ENCODE data around the gene NR6A1. TPM values are rescaled to one million over a fixed set of nuclear protein-coding genes. Genes with fewer than 3 reads are reported as not detected.

The NR6A1 gene
- total RNA-seq, 2 experiments from 2014 or later = 0.74 to 1.1 TPM

DNA sequence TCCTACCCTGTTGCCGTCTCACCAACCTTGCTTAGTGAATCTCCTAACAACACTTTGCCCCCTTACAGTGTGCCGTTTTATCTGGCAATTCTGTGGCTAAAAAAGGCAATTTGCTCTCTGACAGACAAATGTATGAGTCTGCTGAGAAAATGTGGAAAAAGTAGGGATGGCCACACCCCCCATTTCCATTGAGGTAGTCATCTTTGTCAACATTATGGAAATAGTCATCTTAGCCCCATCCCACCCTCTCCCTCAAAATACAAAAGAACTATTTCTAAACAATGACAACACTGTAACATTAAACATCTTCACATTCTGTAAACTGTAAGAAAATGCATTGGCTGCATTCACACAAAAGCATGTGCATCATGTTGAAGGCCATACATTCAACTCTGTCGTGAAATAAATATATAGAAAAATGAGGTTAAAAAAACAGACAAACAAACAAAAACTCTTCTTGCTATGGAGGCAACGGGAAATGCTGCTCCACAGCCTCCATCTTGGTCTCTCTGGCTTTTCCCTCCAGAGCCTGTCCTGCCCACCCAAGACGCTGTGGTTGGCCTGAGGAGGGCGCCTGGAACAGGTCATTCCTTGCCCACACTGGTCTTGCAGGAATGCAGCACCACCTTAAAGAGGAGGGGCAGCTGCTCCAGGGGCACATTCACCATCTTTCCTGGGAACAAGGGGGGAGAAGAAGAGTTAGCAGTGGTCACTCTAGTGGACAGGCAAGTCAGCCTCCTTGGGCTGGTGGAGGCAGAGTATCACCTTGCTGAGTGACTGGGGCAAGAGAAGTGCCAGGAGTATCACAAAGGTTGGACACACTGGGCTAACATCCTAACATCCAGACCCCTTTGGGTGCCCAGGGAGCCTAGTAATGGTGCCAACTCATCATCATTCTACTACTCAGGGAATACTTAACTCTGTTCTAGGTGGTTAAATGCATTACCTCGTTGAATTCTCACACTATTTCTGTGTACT lies 248.7 kb downstream of the NR6A1 start:
- no peak for ATAC-seq
- no peaks in the 10 kb centered on the region for H3K4me1 Mint-ChIP-seq (ENCODE audit: low read depth)

DNA sequence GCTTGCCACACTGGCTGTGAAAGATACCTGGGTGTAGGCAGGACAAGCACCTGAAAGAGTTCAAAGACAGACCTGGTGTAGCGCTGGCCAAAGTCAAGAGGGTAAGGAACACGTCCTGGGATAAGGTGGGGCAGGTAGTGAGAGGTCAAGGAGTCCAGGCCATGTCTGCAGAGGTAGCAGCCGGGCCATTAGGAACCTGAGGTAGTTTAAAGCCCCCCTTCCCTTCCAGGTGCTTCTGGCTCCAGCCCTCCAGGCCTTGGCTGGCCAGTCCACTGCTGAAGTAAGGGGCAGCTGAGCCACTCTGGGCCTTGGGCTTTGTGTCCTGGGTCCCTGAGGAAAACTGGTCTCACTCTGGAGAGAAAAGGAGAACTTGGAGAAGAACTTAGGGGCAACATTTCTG lies 250.0 kb downstream of the NR6A1 start:
- H3K27me3 Mint-ChIP-seq = peaks cover 4% of the 10 kb centered on the region
- ATAC-seq (no peak), DNase-seq (no peak)
- ChIA-PET POLR2A (no interaction called here), CTCF (no interaction called here)
- no peak overlapping the region for H3K4me3 Mint-ChIP-seq
- TF ChIP-seq, protein P1, sequence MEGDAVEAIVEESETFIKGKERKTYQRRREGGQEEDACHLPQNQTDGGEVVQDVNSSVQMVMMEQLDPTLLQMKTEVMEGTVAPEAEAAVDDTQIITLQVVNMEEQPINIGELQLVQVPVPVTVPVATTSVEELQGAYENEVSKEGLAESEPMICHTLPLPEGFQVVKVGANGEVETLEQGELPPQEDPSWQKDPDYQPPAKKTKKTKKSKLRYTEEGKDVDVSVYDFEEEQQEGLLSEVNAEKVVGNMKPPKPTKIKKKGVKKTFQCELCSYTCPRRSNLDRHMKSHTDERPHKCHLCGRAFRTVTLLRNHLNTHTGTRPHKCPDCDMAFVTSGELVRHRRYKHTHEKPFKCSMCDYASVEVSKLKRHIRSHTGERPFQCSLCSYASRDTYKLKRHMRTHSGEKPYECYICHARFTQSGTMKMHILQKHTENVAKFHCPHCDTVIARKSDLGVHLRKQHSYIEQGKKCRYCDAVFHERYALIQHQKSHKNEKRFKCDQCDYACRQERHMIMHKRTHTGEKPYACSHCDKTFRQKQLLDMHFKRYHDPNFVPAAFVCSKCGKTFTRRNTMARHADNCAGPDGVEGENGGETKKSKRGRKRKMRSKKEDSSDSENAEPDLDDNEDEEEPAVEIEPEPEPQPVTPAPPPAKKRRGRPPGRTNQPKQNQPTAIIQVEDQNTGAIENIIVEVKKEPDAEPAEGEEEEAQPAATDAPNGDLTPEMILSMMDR (IDR thresholded peaks at IDR 0.05) = no peak
- H3K27ac Mint-ChIP-seq = no peak overlapping the region
- no peaks in the 10 kb centered on the region for H3K36me3 Mint-ChIP-seq (ENCODE audit: low read depth)
- H3K9me3 Mint-ChIP-seq = no peaks in the 10 kb centered on the region
- H3K4me1 Mint-ChIP-seq (ENCODE audit: low read depth) = no peaks in the 10 kb centered on the region
- intact Hi-C loops (cut with micrococcal nuclease) = no loop called here

More for the DNA sequence above, 248.7 kb downstream of the NR6A1 start:
- Mint-ChIP-seq H3K4me3 (no peak overlapping the region), H3K36me3 (ENCODE audit: low read depth) (no peaks in the 10 kb centered on the region), H3K27ac (no peak overlapping the region), H3K9me3 (no peaks in the 10 kb centered on the region), H3K27me3 (peaks cover 4% of the 10 kb centered on the region)
- no peak for DNase-seq
- ChIA-PET POLR2A (no interaction called here), CTCF (interaction anchor here (0.6 to 2.6 kb wide), 3 partner anchors 15 to 103 kb away, joined by 3 to 13 read pairs (median 4); no protein-coding TSS in a partner anchor)
- intact Hi-C loops (cut with micrococcal nuclease) = no loop called here
- TF ChIP-seq, protein P1 (IDR thresholded peaks at IDR 0.05) = no peak

DNA sequence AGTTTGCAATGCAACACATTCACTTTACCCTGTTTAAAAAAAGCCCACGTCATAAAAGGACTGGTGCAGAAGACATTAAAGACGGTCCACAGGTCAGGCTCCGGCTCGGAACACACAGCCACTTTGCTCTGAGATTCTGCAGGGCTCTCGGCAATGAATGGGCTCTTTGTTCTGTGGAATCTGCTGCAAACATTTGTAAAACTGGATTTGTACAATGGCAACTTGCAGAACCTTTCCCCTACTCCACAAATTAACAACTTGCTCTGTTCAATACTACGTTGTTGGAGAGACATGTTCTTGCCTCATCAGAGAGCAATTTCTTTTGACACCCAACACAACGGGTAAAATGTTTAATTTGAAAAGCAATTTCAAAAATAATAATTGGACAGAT lies 250.9 kb downstream of the NR6A1 start:
- H3K4me1 Mint-ChIP-seq (ENCODE audit: low read depth) = no peaks in the 10 kb centered on the region
- ChIA-PET CTCF (interaction anchor here (1.2 kb wide), 1 partner anchor 97 kb away, joined by 3 read pairs; no protein-coding TSS in a partner anchor), POLR2A (no interaction called here)

DNA sequence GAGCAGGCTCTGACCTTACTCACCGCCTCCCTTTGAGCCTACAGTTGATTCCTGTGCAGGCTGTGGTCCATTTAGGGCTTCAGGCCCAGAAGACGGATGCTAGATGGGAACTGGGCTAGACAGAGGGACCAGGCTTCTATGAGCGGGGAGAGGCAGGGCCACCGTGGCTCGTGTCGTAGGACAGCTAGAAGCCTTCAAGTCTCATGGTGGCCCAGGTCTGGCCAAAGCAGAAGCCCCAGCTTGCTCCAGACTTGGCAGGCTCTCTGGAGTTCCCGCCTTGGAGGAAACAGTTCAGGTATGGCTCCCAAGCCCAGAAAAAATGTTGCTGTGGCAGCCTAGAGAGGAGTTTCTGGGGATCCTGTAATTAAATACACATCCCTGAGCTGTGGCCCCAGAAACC lies 253.0 kb downstream of the NR6A1 start:
- Mint-ChIP-seq H3K4me3 (no peak overlapping the region), H3K27ac (no peak overlapping the region), H3K9me3 (no peaks in the 10 kb centered on the region), H3K4me1 (ENCODE audit: low read depth) (no peaks in the 10 kb centered on the region), H3K36me3 (ENCODE audit: low read depth) (no peaks in the 10 kb centered on the region), H3K27me3 (peaks cover 4% of the 10 kb centered on the region)
- ATAC-seq (no peak), DNase-seq (no peak)
- CTCF ChIA-PET = no interaction called here
- intact Hi-C loops (cut with micrococcal nuclease) = no loop called here
- TF ChIP-seq, protein P1 (IDR thresholded peaks at IDR 0.05) = no peak
- POLR2A ChIA-PET = no interaction called here

More for the DNA sequence above, 250.9 kb downstream of the NR6A1 start:
- TF ChIP-seq, protein P1 (IDR thresholded peaks at IDR 0.05) = no peak
- no peak for DNase-seq
- no peak overlapping the region for H3K4me3 Mint-ChIP-seq
- H3K9me3 Mint-ChIP-seq = no peaks in the 10 kb centered on the region
- ATAC-seq = no peak
- intact Hi-C loops (cut with micrococcal nuclease) = no loop called here
- no peaks in the 10 kb centered on the region for H3K36me3 Mint-ChIP-seq (ENCODE audit: low read depth)
- H3K27me3 Mint-ChIP-seq = peaks cover 4% of the 10 kb centered on the region
- no peak overlapping the region for H3K27ac Mint-ChIP-seq

DNA sequence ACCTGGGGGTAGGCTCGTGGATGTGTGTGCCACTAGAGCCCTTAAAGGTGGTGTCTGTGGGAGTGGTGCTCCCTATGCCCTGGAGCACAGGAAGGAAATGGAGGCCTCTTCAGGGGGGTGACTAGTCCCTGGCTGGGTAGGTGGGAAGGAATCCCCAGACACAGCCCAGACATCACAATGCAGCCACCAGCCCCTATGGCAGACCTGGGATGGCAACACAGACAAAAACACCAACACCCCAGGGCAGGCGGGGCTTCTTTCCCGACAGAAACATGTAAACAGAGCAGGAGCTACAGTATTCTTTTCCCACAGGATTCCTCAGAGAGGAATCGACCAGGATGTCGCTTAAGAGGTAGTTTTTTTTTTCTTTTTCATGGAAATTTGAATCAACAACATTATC lies 253.5 kb downstream of the NR6A1 start:
- no peak overlapping the region for H3K27ac Mint-ChIP-seq
- DNase-seq (no peak), ATAC-seq (no peak)
- TF ChIP-seq, protein P1 (IDR thresholded peaks at IDR 0.05) = no peak
- POLR2A ChIA-PET = no interaction called here
- H3K27me3 Mint-ChIP-seq = peaks cover 3% of the 10 kb centered on the region
- intact Hi-C loops (cut with micrococcal nuclease) = no loop called here
- no peaks in the 10 kb centered on the region for H3K9me3 Mint-ChIP-seq
- H3K4me3 Mint-ChIP-seq = no peak overlapping the region
- CTCF ChIA-PET = no interaction called here
- no peaks in the 10 kb centered on the region for H3K36me3 Mint-ChIP-seq (ENCODE audit: low read depth)
- H3K4me1 Mint-ChIP-seq (ENCODE audit: low read depth) = no peaks in the 10 kb centered on the region
